VCaP (cell line): Measurements from ENCODE around the gene PTPN4.

Experiments used
- H3K27ac ChIP-seq: fragments of 450-650 bp; 2 replicates; pipeline ENCODE4 v1.5.1; 2017
- CTCF ChIP-seq: fragments of 450-650 bp; conservative IDR thresholded peaks from 2 replicates; pipeline ENCODE4 v1.5.1; 2017; ENCODE audit warnings: mild to moderate bottlenecking, moderate library complexity

PTPN4 gene

GRCh38 chr2:119897736-119898395 lies 138.1 kb downstream of the PTPN4 start:
- no peak overlapping the region; the same call in 1 of the 2 replicates for H3K27ac ChIP-seq
- TF ChIP-seq CTCF = no peak

- H3K27ac ChIP-seq = no peak overlapping the region
- no peak for TF ChIP-seq CTCF
These were observed 141.3 kb downstream of the PTPN4 start for GRCh38 chr2:119901013-119901412.

- H3K27ac ChIP-seq = no peak overlapping the region
- no peak for TF ChIP-seq CTCF
These were observed 150.8 kb downstream of the PTPN4 start for GRCh38 chr2:119910566-119910965.

- H3K27ac ChIP-seq = no peak overlapping the region
- no peak for TF ChIP-seq CTCF
These were observed 154.5 kb downstream of the PTPN4 start for GRCh38 chr2:119914266-119914665.

GRCh38 chr2:119921825-119922224 lies 162.1 kb downstream of the PTPN4 start:
- TF ChIP-seq CTCF = no peak
- H3K27ac ChIP-seq = no peak overlapping the region

- H3K27ac ChIP-seq = no peak overlapping the region
- TF ChIP-seq CTCF = no peak
These were observed 163.0 kb downstream of the PTPN4 start for GRCh38 chr2:119922699-119923098.

GRCh38 chr2:119929537-119929936 lies 169.8 kb downstream of the PTPN4 start:
- no peak for TF ChIP-seq CTCF
- H3K27ac ChIP-seq = no peak overlapping the region
